CD4-positive, alpha-beta T cell treated with Interleukin-17A for 4 hours (primary cell): ENCODE results near the gene NEDD4L.
A peak's percentile ranks its signal among the peaks of the same experiment; 100 is the strongest.
"Not testable (repeated sequence)": the region's sequence is repeated elsewhere in the genome, so short reads cannot be mapped to it uniquely, and the experiment has no call there.

Source experiments
- DNase-seq: peaks from one replicate; pipeline ENCODE4 v3.0.0-alpha.2; 2020; ENCODE audit warnings: mixed read lengths

Gene NEDD4L

DNA sequence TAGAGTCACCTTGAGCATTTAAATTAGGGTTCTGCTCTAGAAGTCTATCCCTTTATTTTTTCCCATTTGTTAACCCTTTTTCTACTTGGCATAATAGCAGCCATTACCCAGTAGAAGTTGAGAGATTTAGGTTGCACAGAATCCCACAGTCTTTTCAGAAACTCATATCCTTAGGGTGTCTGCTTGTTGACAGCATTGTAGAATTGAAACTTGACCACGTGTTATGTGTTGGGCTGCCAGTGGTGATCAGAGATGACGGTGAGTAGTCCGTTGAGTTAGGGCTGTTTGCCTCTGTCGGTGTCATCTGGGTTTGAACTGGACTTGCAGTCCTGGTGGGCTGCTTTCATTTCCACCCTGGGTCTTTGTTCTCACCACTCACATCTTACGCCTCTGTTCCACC is 114.4 kb downstream of the NEDD4L start:
- DNase-seq, result no peak

DNA sequence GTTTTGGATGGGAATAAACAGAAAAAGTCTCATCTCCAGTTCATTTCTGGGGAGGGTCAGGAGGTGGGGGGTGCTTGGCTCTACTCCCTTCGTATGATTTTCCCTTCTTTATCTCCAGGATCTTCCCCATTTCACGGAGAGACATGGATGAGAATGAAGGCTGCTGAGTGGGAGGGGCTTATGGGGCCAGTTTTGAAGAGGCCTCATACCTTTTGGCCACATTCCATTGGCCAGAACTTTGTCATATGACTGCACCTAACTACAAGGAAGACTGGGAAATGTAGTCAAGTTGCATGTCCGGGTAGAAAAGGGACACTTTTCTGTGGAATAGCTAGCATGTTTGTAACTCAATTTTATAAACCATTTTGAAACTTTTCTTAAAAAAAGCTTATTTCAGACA is 117.6 kb downstream of the NEDD4L start:
- no peak for DNase-seq

DNA sequence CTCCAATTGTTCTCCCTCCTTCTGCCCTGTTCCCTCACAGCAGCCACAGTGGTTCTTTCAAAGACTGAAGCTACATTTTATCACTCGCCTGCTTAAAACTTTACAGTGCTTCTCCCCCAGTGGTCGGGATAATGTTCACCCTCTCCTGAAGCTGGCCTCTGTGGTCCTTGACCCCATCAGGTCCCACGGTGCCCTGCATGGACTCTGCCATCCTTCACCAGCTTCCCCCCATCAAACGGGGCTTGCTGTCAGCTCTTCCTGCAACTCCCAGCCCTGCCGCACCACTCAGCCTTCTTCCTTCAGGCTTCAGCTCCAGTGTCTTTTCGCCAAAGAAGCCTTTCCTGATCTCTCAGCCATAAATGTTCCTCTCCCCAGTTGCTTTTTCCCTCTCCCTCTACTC is 118.1 kb downstream of the NEDD4L start:
- DNase-seq, result no peak

DNA sequence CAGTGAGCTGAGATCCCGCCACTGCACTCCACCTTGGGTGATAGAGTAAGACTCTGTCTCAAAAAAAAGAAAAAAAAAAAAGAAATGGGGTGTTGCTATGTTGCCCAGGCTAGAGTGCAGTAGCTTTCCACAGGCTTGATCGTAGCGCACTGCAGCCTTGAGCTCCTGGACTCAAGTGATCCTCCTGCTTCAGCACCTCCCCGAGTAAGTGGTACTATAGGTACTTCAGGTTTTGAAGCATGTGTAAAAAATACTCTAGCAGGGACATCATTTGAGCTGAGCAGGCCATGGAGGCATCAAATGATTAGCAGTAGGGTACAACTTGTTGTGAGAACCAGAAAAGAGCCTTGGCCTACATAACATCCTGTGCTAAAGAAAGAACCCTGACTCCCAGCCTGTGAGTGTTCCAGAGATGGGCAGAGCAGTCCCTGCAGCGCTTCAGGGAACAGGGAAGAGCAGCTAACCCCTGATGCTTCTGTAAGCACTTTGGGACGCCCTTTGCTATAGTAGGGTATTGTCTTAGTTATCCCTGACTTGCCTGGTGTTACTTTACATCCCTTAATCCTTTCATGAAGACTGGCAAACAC is 119.1 kb downstream of the NEDD4L start:
- no peak for DNase-seq

DNA sequence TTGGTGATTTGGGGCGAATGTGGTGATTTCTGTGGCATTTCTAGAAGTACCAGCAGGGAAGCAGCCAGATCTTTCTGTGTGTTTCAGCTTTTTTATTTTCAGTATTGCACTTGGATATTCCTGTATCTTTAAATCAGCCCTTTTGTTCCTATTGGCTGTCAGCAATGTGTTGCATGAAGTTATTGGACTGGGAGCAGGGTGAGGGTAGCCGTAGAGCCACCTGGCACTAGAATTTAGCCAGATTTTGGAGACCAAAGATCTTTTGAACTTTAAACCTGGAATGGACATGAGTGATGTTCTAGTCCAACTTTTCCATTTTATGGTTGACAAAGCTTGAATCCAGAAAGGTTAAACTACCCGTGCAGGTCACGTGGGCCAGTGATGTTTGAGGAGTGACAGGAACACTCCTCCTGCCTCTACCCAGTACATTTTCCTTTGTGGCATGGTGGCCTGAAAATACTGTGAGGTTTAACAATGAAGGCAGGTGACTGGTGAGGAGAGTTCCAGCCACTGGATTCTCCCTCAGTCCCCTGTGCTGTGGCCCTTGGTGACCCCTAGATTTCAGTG is 122.3 kb downstream of the NEDD4L start:
- no peak for DNase-seq

DNA sequence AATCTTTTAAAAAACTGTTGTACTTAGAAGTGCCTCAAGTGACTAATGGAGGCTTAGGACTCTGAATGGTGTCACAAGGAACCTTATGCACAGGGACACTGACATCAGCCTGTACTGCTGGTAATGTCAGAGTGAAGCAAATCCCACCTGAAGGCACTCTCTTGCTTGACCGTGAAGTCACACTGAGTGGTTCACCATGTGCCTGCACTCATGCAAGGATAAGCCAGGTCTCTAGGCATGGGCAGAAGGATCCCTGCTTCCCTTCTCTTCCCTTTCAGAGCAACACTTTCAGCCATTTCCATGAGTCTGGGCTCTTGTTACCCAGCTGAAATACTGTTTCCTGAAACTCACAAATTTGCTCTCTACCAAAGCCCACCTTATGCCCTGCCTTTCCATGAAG is 123.0 kb downstream of the NEDD4L start:
- DNase-seq, result no peak

DNA sequence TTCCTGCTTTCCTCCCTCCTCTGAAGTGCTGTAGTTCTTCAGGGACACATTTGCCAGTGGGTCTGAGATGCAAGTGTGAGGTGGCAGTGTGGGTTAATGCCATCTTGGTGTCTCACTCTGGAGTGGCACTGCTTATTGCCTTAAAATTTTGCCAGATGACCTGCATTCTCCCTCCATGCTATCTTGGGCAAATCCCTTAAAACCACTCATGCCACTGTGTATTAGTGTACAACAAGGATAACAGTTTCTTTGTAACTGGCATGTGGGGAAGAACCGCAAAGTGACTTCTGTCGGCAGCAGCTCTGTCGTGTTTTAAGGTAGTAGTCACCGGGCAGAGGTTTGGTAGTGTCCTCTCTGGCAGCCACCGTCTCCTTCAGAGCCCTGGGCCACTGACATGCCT is 124.2 kb downstream of the NEDD4L start:
- no peak for DNase-seq

DNA sequence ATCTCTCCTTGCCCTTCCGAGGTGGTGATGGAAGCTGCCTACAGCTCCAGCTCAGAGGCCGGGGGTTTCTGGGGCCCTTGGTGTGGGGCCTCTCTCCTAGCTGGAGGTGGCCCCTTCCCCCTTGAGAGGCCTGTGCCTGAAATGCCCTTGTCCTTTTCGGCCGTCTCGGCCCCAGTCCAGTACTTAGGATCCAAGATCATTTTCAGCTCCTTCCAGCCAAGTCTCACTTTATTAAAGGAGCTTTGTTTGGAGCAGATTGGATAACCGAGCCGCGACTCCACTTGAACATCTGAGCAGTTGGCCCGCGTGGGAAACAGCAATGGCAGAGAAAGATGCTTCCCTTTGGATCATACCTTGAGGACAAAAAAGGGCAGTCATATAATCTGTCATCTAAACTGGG is 125.0 kb downstream of the NEDD4L start:
- no peak for DNase-seq

DNA sequence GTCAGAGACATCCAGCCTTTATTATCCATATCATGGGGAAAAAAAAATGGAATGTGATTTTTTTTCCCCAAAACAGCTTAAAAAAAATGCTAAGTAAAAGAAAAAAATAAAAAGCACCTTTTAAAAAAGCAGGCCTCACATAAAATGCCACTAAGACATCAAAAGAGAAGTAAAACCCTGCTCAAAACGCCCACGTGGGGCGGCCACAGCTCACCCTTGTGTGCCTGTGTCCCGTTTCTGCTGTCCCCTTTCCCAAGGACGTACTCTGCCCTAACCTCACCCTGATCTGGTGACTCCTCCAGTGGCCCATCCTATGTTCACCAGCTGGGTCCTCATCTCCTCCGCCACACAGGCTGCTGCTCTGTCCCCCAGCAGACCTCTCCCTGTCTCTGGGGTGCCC is 125.4 kb downstream of the NEDD4L start:
- no peak for DNase-seq

DNA sequence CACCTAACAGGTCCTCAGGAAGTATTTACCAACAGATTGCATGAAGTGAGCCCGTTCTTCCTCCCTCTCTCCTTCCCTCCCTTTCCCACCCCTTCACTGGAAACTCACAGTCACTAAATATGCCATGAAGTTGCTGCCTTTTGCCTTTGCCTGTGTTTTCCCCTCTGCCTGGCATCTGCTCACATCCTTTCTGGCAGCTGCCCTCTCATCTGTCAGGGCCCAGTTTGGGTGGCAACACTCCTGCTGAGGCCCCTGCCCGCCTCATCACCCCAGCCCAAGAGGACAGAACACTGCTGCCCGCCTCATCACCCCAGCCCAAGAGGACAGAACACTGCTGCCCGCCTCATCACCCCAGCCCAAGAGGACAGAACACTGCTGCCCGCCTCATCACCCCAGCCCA is 126.0 kb downstream of the NEDD4L start:
- DNase-seq, result not testable (repeated sequence)

DNA sequence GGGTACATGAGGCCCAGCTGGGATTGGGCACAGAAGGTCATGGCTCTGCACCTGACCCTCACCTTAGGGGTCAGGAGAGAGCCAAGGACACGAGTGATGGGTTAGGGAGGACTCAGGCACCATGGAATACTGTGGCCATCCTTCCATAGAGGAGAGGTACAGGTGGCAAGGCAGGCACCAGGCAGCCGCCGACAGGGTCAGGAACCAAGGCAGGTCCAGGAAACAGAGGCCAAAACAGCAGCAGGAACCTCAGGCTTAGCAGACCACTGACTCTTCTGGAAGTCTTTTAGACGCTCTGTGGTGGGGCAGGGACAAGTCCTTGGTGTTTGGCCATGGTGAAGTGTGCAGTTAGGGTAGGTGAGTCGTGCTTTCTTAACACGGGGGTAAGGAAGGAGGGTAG is 128.0 kb downstream of the NEDD4L start:
- DNase-seq, result no peak

DNA sequence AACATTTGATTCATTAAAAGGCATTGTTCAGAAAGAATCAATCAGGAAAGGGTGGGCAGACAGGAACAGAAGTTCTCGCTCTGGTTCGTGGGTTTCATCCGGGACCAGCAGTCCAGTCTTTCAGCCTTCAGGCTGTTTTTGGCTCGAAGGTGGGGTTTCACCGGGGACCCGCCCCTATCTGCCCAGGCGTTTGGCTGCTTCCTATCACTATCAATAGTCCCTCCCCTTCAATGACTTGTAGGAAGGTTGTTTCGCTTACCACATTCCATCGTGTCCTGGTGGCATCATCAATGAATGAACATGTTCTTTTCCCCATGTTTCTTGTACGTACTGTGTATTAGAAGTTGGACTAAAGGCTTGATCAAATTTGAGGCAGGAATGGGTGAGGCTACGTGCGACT is 130.3 kb downstream of the NEDD4L start:
- DNase-seq, result no peak

DNA sequence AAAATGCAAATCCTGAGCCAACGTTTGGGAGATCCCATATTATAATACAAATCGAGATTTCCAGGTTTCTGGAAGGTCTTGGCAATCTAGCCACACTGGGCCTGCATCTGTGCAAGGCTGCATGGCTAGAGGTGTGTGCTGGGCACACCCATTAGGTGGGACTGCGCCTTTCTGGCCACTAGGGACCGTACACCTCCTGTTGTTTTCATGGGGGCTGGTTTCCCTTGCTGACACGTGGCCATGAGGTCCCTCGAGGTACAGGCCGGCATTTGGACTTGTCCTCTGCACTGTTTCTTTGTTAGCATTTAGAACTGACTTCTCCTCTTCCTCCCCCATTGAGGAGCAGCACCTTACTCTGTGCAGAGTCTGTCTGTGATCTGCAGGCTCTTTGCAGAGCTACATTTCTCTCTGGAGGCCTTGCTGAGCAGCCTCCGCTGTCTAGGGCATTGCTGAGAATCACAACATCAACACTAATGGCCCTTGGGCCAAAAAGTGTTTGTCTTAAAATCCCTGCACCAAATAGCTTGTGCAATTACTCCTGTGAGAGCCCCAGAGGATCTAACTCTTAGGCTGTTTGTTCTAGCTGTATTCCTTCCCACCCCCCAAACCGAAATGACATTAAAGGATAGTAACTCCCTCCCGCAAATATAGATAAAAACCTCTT is 131.2 kb downstream of the NEDD4L start:
- no peak for DNase-seq

DNA sequence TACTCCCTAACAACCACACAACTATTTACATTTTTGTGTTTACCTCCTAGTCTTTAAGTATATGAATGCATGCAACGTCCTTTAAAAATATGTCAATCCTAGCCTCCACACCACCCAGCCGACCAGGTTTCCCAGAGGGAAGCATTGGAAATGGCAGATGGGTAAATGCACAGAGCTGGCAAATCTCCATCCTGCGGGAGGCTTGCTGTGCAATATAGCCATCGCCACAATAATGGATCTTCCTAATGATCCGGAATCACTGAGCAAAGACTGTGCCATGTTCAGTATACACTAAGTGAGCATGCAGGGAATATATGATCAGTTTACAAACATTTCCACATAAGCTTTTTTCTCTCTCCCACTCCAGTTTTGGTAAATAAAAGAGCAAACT is 131.8 kb downstream of the NEDD4L start:
- DNase-seq, result no peak

DNA sequence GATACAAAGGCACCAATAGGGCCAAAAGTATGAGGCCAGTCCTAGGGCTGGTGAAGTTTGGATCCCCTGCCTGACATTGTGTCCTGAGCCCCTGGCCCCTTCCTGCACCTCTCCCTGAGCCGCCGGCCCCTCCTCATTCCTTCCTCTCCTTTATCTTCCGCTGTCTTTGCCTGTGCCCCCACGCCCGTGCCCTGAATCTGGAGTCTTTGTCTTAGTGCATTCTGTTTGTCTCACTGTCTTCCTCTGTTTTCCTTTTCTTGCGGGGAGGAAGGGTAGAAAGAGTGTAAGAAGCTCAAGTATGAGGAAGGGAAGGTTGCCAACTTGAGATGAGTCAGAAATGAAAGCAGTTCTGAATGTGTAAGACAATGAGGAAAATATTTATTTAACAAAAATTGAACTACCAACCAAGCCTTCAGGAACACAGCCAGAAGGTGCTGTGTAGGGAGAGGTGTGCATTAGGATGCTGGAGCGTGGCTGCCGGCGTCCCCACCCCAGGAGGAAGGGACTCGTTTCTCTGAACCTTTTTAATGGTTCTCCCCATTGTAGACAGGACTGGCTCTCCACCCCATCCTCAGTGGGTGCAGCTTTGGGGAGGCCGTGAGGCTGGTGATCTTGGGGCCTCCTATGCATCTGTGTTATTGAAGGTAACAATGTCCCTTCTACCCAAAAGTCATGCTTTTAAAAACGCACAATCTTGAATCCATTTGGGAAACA is 133.1 kb downstream of the NEDD4L start:
- no peak for DNase-seq

DNA sequence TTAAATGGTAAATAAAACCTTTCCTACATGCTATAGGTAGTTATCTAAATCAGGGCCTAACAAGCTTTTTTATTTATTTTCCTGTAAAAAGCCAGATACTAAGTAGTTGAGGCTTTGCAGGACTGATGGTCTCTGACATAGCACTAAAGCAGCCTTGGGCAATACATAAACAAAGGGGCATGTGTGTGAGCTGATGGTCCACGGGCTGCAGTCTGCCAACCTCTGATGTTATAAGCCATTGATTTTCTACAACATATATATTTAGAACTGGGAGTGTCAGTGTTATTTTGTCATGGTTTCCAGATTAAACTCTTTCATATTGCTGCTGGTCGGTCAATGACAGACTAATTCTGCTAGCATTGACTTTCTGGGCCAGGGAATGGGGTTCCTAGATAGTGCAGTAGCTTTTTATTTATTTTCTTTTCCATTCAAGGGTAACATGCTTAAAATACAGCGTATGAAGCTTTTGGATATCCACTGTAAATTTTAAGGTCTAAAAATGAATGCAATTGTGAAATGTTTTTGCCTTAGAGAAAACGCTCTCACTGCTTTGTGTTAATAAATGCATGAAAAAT is 134.0 kb downstream of the NEDD4L start:
- DNase-seq, result no peak

DNA sequence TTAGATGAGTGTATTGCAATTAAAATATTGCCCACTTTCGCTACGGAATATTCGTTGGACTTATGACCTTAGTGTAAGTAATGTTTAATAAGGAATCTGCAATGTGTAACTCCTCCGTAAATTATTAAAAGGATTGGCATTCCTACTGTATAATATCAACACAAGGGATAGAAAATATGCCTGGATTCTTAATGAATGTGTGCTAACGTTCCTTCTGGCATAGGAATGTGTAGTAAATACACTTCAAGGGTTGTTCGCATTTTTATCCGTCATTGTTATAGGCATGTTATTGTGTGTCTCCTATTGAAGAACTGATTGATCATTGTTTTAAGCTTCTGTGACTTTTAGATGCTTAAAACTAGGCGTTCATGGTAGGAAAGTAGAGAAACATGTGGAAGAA is 134.5 kb downstream of the NEDD4L start:
- no peak for DNase-seq

DNA sequence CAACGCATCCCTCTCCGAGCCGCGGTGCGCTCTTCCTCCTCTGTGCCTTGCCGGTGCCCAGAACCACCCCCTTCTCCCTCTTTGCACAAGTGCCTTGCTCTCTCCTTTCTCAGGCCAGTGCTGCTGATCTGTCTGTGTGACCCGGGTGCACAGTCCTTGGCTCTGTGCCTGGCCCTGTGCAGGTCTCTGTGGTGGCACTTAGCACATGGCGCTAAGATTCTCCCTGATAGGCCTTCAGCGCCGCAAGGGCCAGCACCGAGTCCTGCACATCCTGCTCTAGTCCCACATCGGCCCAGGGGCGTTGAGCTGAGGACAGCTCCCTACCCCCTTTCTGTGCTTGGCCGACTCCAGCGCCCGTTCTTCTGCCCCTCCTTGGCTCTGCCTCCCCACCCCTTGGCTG is 136.1 kb downstream of the NEDD4L start:
- no peak for DNase-seq

DNA sequence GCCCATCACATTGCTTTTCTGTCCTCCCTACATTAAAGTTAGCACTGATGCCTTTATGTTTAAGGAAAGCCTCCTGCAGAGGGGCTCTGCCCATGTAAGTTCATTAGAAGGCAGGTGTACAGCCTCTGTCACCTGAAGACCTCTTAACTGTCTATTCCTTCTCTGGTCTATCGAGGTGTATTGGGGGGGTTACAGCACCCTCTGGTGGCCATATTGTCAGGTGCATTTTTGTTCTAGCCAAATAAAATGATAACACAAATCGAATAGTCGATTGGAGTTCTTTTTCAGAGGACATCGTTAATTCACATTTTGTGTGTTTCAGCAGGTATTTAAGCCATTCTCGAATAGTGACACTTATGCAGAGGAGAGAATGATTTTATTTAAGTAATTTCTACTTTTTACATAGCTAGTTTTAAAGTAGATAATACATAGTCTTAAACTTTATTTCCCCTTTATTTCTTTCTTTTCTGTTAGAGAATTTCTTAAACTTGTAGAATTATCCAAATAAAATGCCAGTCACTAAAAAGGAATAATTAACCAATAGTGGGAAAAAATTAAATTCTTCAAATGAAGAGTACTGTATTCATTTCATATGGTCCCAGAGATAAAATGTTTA is 136.8 kb downstream of the NEDD4L start:
- peak; percentile 76 for DNase-seq

DNA sequence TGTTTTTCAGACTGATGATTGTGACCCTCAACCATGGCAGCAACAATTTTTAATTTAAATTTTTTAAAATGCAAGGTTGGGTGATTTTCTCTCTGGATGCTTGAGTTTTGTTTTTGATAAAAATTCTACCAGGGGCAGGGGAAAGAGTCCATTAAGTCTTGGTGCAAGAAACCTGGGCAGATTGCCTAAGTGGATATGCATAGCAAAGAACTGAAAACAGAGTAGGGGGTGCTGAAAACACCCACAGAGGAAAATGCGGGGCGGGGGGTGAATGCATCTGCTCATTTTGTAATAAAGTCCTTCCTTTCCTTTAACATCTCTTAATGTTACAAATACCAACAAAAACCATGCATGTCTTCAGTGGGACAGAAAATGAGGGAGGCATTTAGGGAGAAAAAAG is 138.0 kb downstream of the NEDD4L start:
- no peak for DNase-seq

DNA sequence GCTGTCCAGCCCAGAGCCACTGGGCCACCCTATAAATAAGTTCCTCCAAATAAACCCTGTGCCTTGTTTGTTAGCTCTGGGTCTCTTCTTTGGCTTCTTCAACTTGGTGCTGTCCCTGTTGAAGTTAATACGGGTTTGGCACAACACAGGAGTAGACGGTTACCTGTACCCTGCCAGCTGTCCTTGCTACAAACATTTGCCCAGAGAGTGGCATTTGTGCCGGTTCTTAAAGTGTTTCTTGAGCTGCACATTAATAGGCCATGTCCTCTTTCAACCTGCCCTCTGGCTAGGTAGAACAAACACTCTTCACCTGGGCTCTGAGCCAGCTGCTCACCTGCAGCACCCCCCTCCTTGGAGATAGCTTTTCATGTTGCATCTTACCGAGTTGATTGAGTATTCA is 139.2 kb downstream of the NEDD4L start:
- no peak for DNase-seq

DNA sequence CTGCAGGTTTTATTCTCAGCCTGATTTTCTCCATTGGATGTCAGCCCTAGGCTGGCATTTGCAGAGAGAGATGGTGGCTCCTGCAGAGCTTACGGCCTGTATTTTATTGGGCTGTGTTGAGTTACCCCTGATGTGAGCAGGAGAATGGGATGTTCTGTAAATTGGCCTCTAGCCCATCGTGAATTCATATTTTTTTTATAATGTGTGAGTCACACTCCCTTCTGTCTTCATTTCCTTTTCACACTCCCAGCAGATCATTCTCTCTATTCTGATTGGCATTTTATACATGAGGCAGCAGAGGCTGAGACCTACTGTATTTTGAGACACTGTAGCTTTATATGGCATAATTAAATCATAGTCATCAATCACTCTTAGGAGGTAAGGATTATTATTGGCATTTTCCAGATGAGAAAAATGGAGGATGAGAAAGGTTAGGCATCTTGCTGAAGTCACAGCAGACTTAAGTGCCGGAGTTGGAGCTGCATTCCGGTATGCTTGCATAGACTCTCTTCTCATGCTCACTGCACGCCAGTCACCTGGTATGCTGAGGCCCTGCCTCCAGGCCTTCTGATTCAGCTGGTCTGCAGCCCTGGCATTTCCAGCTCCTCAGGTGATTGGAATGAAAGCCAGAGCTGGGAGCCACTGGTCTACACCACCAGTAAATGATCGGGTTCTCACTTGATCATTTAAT is 142.4 kb downstream of the NEDD4L start:
- DNase-seq, result no peak

DNA sequence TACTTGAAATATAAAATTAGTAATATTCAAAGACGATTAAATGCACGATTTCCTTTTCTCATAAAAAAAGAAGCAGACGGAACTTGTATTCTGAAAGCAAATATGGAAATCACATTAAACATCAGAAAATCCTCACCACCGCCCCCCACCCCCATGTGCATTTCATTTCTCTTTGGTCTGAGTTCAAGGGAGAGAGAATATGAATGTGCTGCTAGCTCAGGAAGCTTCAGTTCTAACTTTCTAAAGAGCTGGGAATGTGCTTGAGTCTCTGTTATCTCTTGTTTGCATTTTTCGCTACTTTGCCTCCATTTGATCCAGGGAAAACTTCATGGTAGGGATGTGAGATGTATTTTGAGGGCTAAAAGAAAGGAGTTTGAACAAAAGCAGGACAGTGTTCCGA is 143.6 kb downstream of the NEDD4L start:
- no peak for DNase-seq
